Measurements from ENCODE around the gene KLHL2. TPM values are rescaled to one million over a fixed set of nuclear protein-coding genes. Genes with fewer than 3 reads are reported as not detected.

The KLHL2 gene
- total RNA-seq, 4 donors from 2014 or later, result 18.0 to 26.7 (median 23.8) TPM

DNA sequence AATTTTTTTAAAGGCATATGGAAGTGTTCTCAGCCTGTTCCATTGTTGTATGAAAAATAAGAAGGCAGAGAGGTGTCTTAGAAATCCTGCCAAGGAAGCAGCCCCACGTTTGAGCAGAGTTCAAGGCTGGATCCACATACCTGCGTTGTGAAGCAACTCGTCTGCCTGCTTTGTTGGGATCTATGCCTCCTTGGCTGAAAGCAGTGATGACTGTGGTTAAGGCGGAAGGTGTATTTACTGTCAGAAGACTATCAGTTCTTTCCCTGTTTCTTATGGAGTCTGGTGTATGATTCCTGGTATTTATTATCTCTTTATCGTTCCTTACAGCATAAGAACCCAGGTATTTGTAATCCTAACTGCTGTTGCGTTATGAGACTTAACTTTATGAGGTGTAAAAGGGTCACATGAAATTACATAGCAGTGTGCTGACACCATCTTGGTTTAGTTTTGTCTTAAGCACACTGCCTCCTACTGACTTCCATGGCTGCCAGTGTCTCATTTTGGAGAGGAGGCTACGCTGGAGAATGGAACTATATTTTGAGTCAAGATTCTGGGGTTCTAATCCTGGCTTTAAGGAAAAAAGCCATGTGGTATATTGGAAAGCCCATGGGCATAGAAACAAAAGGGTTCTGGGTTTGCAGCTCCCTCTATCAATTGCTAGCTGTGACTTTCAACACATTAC lies 117.0 kb downstream of the KLHL2 start:
- Histone ChIP-seq H3K9me3 (no peaks in the 10 kb centered on the region), H3K36me3 (peaks cover 0 to 4% (median 0%) of the 10 kb centered on the region in 3 donors), H3K27me3 (no peaks in the 10 kb centered on the region), H3K4me1 (peaks cover 0 to 21% (median 6%) of the 10 kb centered on the region in 4 donors), H3K27ac (no peak overlapping the region), H3K4me3 (no peak overlapping the region)
- 89 to 91% methylated on average over 7 of the region's 7 CpGs for WGBS, 2 donors
- no peak for TF ChIP-seq POLR2A (IDR thresholded peaks at IDR 0.05)
- no peak for TF ChIP-seq EP300 (IDR thresholded peaks at IDR 0.05)
- TF ChIP-seq, protein P1, sequence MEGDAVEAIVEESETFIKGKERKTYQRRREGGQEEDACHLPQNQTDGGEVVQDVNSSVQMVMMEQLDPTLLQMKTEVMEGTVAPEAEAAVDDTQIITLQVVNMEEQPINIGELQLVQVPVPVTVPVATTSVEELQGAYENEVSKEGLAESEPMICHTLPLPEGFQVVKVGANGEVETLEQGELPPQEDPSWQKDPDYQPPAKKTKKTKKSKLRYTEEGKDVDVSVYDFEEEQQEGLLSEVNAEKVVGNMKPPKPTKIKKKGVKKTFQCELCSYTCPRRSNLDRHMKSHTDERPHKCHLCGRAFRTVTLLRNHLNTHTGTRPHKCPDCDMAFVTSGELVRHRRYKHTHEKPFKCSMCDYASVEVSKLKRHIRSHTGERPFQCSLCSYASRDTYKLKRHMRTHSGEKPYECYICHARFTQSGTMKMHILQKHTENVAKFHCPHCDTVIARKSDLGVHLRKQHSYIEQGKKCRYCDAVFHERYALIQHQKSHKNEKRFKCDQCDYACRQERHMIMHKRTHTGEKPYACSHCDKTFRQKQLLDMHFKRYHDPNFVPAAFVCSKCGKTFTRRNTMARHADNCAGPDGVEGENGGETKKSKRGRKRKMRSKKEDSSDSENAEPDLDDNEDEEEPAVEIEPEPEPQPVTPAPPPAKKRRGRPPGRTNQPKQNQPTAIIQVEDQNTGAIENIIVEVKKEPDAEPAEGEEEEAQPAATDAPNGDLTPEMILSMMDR (IDR thresholded peaks at IDR 0.05), result no peak
- DNase-seq (ENCODE audit: low spot score in 2 of 2), result no peak

DNA sequence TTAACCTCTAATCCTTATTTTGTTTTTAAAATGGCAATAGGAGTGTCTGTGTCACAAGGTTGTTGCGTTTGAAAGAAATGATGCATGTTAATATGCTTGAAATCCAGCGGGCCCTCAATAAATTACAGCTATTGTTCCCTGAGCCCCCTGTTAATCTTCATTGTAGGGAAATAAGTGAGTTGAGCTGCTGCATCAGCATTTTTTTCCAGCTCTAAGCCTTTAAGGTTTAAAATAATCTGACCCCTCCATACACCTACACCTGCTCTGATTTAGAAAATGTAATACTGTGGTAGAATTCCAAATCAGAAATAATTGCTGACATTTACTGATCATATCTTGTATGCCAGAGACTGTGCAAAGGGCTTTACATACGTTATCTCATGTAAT lies 117.5 kb downstream of the KLHL2 start:
- no peaks in the 10 kb centered on the region for H3K27me3 ChIP-seq
- no peaks in the 10 kb centered on the region for H3K36me3 ChIP-seq
- 90 to 91% methylated on average over 3 of the region's 3 CpGs for WGBS, 2 donors
- DNase-seq (ENCODE audit: low spot score in 2 of 2), result no peak
- TF ChIP-seq POLR2A (IDR thresholded peaks at IDR 0.05), result no peak
- TF ChIP-seq, protein P1 (IDR thresholded peaks at IDR 0.05), result no peak
- TF ChIP-seq EP300 (IDR thresholded peaks at IDR 0.05), result no peak
- no peak overlapping the region for H3K4me3 ChIP-seq
- no peak overlapping the region for H3K27ac ChIP-seq
- H3K4me1 ChIP-seq, result peaks cover 0 to 24% (median 6%) of the 10 kb centered on the region in 4 donors
- H3K9me3 ChIP-seq, result no peaks in the 10 kb centered on the region

DNA sequence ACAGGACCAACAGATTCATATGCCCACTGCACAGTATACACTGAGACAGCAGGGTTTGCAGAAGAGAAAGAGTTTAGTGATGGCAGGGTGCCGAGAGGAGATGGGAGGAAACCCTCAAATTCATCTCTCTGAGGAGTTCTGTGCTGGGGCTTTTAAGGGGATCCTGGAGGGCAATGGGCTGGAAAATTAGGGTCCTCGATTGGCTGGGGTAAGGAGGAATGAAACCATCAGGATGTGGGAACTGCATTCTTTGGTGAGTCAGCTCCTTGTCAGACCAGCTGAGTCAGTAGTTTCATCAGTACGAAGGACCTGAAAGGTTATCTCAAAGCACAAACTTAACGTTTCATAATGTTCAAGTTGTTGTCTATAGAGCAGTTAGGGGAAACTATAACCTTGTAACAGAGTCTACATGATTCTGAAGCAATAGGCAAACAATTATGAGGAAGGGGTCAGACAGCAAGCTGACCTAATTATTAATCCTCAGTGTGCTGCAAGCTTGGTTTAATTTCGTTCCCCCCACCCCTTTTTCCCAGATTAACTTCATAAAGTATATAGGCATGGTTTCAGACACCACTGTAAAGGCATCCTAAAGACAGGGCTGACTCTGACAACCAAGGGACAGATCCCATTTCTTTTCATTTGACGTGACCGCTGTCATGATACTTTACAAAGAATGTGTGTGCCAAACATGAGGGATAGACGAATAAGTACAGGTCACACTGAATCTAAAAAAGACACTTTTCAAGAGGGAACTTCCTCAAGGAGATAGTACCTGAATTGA lies 118.6 kb downstream of the KLHL2 start:
- TF ChIP-seq EP300 (IDR thresholded peaks at IDR 0.05) (no peak), POLR2A (IDR thresholded peaks at IDR 0.05) (no peak)
- TF ChIP-seq, protein P1 (IDR thresholded peaks at IDR 0.05), result no peak
- peak overlapping the region in 2 of 4 donors; percentile 81 to 83 for H3K4me3 ChIP-seq
- H3K4me1 ChIP-seq, result peaks cover 0 to 32% (median 8%) of the 10 kb centered on the region in 4 donors
- 48 to 54% methylated on average over 8 of the region's 8 CpGs for WGBS, 2 donors
- peak overlapping the region; percentile 71 to 93 (median 82) for H3K27ac ChIP-seq
- H3K27me3 ChIP-seq, result no peaks in the 10 kb centered on the region
- H3K36me3 ChIP-seq, result no peaks in the 10 kb centered on the region
- no peak for DNase-seq (ENCODE audit: low spot score in 2 of 2)
- H3K9me3 ChIP-seq, result no peaks in the 10 kb centered on the region

DNA sequence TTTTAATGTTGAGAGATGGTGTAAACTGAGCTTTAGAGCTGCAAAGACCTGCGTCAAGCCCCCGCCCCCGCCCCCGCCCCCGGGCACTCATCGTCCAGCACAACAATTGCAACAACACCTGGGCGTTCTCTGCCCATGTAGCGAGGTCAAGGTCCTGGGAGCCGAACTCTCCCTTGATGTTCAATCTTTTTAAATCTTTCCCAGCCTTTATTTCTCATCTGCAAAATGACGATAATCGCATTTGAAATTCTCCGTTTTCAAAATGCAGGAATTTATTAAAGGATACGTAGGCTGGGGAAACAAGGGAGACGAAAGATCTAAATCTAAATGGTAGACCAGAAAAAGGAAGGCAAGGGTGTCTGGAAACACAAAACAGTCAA lies 119.5 kb downstream of the KLHL2 start:
- TF ChIP-seq, protein P1 (IDR thresholded peaks at IDR 0.05), result no peak
- TF ChIP-seq EP300 (IDR thresholded peaks at IDR 0.05) (no peak), POLR2A (IDR thresholded peaks at IDR 0.05) (no peak)
- 0 to 1% methylated on average over 14 of the region's 14 CpGs for WGBS, 2 donors
- Histone ChIP-seq H3K4me3 (peak overlapping the region; percentile 43 to 83 (median 72)), H3K27ac (peak overlapping the region; percentile 71 to 93 (median 82)), H3K4me1 (peaks cover 0 to 36% (median 9%) of the 10 kb centered on the region in 4 donors), H3K36me3 (peaks cover 0 to 4% (median 0%) of the 10 kb centered on the region in 3 donors), H3K9me3 (no peaks in the 10 kb centered on the region), H3K27me3 (no peaks in the 10 kb centered on the region)
- DNase-seq (ENCODE audit: low spot score in 2 of 2), result no peak

Data from tibial nerve (tissue), 4 donors.